NCI-H345 (cell line): ENCODE data around the gene APOM.
A peak's percentile ranks its signal among the peaks of the same experiment; 100 is the strongest.

Experiments used
- DNase-seq: peaks from one replicate; lab custom pipeline; 2025; lab: John Stamatoyannopoulos, UW

The APOM gene

GRCh38 chr6:31655349-31656237, at the start of gene APOM:
Gene APOM (plus strand): TSS chr6:31655894. CDS start chr6:31655967, 73 bp downstream.
- DNase-seq, result no peak

- no peak for DNase-seq
Measured at GRCh38 chr6:31607317-31607716, 48.4 kb upstream of the APOM start.

- DNase-seq, result peak; percentile 10
Measured at GRCh38 chr6:31609519-31610406, 45.9 kb upstream of the APOM start.

DNA sequence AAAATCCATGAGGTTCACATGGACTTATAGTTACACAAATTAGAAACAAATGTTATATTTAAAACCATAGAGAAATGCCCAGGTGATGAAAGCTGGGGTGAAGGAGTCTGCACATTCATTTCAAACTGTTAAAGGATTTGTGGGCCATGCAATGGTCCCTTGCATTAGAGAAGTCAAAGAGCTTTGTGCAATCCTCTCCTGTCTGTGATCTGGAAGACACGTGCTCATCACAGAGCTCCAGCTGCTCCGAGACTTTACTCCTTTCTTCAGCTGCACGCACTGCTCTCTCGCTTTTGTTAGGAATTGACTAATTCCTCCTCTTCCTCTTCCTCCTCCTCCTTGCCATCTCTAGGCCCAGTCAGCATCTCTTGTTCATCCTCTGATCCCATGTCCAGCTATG, 44.7 kb upstream of the APOM start:
- DNase-seq, result no peak

DNA sequence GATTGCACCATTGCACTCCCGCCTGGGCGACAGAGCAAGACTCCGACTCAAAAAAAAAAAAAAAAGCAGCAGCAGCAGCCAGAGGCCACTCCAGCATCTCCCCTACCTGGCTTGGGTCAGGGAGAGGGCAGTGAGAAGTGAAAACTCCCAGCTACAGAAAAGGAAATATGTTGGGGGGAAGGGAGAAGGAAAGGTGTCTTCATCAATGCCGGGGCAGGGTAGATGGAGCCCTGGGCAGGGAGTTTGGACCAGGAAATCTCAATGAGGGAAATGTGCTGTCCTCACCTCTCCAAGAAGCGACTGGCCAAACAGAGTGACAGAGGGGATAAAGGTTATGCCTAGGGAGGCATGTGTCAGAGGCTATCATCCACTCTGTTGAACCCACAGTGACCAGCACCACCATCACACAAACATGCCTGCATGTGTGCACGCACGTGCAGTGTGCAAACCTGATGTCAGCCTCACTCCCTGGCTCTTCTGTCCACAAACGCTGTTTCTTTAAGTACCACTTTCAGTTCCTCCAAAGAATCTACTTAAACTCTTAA, 41.5 kb upstream of the APOM start:
- DNase-seq, result no peak

GRCh38 chr6:31614684-31615578, 40.8 kb upstream of the APOM start, which contains the start of gene AIF1:
Gene AIF1 (plus strand): TSS chr6:31615234. CDS start chr6:31615330, 96 bp downstream.
- DNase-seq, result no peak

DNA sequence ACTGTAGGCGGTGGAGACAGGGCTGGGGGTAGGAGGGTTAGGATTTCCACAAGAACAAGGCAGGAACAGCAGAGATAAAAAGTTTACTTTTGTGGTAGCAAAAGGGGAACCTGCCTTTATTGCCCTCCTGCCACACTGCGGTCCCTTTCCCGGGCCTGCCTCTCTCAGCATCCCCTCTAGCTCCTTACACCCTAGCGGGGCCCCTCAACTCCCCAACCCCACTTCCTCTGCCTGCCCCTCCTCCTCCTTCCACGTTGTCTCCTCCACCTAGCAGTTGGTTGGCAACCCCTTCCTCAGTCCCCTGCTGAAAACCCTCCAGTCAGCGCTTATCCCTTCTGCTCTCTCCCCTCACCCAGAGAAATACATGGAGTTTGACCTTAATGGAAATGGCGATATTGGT, 39.9 kb upstream of the APOM start:
- DNase-seq, result no peak

GRCh38 chr6:31617010-31617409, 38.7 kb upstream of the APOM start:
- DNase-seq, result no peak

DNA sequence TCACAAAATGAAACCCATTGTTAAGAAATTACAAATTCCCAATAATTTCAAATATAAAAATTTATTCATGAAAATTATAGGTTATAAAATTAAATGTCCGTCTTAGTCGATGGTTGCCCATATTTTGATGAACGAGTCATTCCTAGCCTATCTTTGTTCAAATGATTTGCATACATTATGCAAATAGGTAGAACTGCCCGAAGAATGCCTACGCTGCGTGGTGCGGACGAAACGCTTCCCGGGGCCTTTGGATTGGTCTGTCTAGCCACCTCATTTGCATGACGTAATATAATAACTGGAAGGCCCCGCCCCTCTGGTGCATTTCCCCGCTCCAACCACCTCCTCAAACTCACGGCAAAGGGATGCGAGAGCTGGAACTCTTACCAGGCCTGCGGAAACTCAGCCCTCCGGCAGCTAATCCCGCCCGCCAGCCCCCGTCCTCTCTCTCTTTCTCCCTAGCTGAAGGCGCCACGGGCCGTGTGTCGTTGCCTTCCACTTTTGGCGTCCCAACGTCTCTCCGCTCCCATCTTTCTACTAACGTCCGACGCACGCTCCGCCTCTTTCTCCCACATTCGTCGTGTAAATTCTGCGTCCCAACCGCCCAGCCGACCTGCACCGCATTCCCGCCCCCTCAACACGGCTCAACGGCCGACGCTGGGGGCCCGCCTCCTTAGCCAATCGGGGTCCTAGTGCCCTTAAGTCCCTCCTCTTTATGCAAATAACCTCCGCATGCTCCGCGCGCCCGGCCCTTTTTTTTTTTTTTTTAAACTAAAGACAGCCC, 35.7 kb upstream of the APOM start:
- peak; percentile 99 for DNase-seq

- peak; percentile 87 for DNase-seq
Measured at GRCh38 chr6:31620586-31621319, 34.9 kb upstream of the APOM start, which contains the start of gene PRRC2A. Gene PRRC2A (plus strand): TSS chr6:31620715. CDS start chr6:31622790, 2,075 bp downstream.

DNA sequence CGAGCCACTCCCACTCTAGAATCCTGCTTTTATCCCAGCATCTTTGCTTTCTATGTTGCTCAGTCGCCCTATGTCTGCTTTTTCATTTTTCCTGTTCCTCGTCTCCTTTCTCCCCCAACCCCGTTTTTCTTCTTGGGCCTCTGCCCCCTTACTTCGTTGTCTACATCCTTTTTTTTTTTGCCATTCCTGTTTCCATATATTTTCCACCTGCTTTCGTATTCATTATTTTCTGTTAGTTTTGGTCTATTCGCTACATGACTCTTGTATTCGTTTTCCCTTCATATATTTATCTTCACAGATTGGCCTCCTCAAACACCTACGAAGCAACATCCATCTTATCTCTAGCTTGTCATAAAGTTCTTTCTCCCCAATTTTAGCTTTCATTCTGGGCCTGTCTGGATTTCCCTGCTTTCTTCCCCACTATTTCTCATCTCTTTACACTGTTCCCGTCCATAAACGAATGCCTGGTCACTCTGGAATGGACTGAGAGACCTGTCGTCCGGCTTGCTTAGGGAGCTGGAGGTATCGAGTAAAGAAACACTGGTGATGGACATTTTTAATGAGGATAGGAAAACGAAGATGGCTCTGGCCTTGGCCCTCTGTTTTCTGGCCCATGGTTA, 34.3 kb upstream of the APOM start:
- no peak for DNase-seq

GRCh38 chr6:31621991-31622390, 33.7 kb upstream of the APOM start:
- no peak for DNase-seq

DNA sequence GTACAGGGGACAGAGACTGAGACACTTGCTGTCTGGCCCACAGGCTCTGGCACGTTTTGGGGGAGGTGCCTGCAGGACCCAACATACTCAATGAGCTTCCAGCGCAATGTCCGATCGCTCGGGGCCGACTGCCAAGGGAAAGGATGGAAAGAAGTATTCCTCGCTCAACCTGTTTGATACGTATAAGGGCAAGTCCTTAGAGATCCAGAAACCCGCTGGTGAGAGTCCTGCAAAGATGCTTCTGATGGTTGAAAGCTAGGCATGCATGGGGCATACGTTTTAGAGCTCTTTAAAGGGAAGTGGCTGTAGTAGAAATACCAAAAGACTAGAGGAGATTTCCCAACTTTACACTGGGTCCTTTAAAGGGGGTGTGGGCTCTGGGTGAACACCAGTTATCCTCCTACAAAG, 33.0 kb upstream of the APOM start:
- DNase-seq, result no peak

DNA sequence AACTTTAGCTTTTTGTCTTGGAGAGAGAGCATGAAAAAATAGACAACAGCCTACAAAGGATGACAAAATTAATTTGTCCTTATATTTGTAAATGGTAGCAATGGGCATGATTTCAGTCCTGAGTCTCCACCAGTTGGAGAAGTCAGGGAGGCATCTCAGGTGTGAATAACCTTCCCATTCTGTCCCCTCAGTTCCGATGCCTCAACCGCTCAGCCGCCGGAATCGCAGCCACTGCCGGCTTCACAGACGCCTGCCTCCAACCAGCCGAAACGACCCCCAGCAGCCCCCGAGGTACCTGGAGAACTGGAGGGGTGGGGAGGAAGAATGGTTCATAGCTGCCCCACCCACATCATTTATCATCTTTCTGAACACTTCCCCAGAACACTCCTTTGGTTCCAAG, 31.6 kb upstream of the APOM start:
- no peak for DNase-seq

DNA sequence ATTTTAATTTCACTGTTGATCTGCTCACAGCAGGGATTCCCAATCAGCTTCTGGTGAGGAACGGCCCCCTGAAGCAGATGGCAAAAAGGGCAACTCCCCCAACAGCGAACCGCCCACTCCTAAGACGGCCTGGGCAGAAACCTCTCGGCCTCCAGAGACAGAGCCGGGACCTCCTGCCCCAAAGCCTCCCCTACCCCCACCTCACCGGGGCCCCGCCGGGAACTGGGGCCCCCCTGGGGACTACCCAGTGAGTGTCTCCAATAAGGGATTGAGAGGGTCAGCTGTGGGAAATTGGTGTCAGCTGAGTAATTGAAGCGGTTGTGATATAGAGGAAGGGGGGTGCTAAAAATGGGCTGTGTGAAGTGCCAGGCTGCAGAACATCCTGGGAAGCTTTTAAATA, 28.7 kb upstream of the APOM start:
- DNase-seq, result no peak

GRCh38 chr6:31627690-31628287, 27.9 kb upstream of the APOM start:
- no peak for DNase-seq

DNA sequence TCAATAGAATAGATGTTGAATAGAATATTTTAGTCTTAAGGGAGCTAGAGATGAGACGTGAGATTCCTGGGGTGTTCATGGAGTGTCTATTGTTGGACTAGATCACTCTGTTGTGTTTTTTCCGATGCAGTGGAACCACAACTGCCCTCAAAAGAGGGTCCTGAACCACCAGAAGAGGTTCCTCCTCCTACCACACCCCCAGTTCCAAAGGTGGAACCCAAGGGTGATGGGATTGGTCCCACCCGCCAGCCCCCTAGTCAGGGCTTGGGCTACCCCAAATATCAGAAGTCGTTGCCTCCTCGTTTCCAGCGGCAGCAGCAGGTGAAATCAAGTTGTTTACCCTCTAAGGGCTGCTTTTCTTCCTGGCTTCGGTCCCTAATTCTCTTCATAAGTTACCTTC, 26.7 kb upstream of the APOM start:
- no peak for DNase-seq

DNA sequence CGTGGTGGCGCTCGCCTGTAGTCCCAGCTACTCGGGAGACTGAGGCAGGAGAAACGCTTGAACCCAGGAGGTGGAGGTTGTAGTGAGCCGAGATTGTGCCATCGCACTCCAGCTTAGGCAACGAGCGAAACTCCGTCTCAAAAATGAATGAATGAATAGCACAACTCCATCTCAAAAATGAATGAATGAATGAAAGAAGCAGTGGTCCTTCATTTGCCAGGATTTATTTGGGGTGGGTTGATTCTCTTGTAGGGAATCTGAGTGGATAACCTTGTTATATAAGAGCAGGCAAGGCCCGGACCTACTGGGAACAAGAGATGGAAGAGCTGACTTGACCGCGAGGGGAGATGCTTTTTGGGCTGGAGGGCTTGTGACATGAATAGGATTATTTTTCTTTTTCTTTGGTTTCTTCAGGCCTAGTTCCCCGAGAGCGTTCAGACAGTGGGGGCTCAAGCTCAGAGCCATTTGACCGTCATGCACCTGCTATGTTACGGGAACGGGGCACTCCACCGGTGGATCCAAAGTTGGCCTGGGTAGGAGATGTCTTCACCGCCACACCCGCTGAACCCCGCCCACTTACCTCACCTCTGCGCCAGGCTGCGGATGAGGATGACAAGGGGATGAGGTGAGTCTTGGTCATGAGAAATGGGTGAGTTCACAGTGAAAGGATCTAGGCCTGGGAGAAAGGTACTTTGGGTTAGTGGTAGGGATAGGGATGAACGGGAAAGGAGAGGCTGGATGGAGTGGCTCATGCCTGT, 25.3 kb upstream of the APOM start:
- no peak for DNase-seq
